PC-3 (cell line): Measurements from ENCODE around the gene DRC3.

Experiments used
- EZH2 ChIP-seq: fragments of 300-600 bp; sonication (generic); IDR thresholded peaks from one replicate; pipeline ENCODE4 v1.6.1; 2017; ENCODE audit warnings: antibody characterized with exemption, mild to moderate bottlenecking, low read length; ENCODE audit not compliant: unreplicated experiment
- EZH2phosphoT487 ChIP-seq: fragments of 300-600 bp; sonication (generic); IDR thresholded peaks from 2 replicates; pipeline ENCODE4 v1.6.1; 2018; ENCODE audit warnings: mild to moderate bottlenecking, antibody characterized with exemption, low read length, borderline replicate concordance
- TF ChIP-seq, protein P1 (sequence below): fragments of 300-600 bp; sonication (generic); conservative IDR thresholded peaks from 2 replicates; pipeline ENCODE4 v1.5.1; 2017; ENCODE audit warnings: antibody characterized with exemption, low read depth, mild to moderate bottlenecking, low read length

DNA sequence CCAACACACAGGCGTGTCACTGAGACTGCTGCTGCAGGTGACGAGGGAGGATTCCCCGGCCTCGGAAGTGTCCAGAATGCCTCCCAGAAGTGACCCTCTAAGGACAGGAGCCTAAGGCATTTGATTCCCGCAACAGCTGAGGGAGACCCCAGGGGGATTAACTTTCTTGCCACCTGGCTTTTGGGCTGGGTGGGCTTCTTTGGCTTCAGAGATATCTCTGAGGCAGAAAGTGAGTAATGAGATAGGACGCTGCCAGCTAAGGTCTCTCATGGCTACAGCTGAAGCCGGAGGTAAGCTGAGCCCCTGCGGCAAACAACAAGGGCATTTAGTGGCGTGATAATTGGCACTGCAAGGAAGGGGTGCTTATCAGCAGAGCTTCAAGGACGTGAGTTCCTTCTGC lies 17.0 kb downstream of the DRC3 start:
- TF ChIP-seq, protein P1, sequence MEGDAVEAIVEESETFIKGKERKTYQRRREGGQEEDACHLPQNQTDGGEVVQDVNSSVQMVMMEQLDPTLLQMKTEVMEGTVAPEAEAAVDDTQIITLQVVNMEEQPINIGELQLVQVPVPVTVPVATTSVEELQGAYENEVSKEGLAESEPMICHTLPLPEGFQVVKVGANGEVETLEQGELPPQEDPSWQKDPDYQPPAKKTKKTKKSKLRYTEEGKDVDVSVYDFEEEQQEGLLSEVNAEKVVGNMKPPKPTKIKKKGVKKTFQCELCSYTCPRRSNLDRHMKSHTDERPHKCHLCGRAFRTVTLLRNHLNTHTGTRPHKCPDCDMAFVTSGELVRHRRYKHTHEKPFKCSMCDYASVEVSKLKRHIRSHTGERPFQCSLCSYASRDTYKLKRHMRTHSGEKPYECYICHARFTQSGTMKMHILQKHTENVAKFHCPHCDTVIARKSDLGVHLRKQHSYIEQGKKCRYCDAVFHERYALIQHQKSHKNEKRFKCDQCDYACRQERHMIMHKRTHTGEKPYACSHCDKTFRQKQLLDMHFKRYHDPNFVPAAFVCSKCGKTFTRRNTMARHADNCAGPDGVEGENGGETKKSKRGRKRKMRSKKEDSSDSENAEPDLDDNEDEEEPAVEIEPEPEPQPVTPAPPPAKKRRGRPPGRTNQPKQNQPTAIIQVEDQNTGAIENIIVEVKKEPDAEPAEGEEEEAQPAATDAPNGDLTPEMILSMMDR: no peak
- TF ChIP-seq EZH2phosphoT487 (no peak), EZH2 (no peak)
